HuH-7 (cell line): ENCODE measurements around the gene SCAMP1.
A peak's percentile ranks its signal among the peaks of the same experiment; 100 is the strongest.
"Not testable (repeated sequence)": the region's sequence is repeated elsewhere in the genome, so short reads cannot be mapped to it uniquely, and the experiment has no call there.

Source experiments
- DNase-seq: peaks from one replicate; pipeline ENCODE4 v3.0.0; 2011; ENCODE audit warnings: low spot score

The SCAMP1 gene

GRCh38 chr5:78424665-78425064, 64.2 kb downstream of the SCAMP1 start:
- DNase-seq = no peak

- no peak for DNase-seq
These were observed 69.0 kb downstream of the SCAMP1 start for GRCh38 chr5:78429332-78429980.

- DNase-seq = no peak
These were observed 70.4 kb downstream of the SCAMP1 start for GRCh38 chr5:78430866-78431265.

GRCh38 chr5:78433972-78434371, 73.6 kb downstream of the SCAMP1 start:
- DNase-seq = no peak

- no peak for DNase-seq
These were observed 87.5 kb downstream of the SCAMP1 start for GRCh38 chr5:78447775-78448424.

- no peak for DNase-seq
These were observed 88.7 kb downstream of the SCAMP1 start for GRCh38 chr5:78449103-78449502.

GRCh38 chr5:78457507-78457906, 97.1 kb downstream of the SCAMP1 start:
- not testable (repeated sequence) for DNase-seq

GRCh38 chr5:78458843-78459242, 98.4 kb downstream of the SCAMP1 start:
- DNase-seq = no peak

- DNase-seq = no peak
These were observed 106.7 kb downstream of the SCAMP1 start for GRCh38 chr5:78467140-78467539.

GRCh38 chr5:78467752-78468357, 107.4 kb downstream of the SCAMP1 start:
- DNase-seq = peak; percentile 6

GRCh38 chr5:78471896-78472295, 111.5 kb downstream of the SCAMP1 start:
- no peak for DNase-seq

GRCh38 chr5:78472469-78473106, 112.2 kb downstream of the SCAMP1 start:
- no peak for DNase-seq

GRCh38 chr5:78473751-78474150, 113.3 kb downstream of the SCAMP1 start:
- DNase-seq = no peak

- no peak for DNase-seq
These were observed 115.0 kb downstream of the SCAMP1 start for GRCh38 chr5:78475370-78475769.

- no peak for DNase-seq
These were observed 116.4 kb downstream of the SCAMP1 start for GRCh38 chr5:78476795-78477194.

- no peak for DNase-seq
These were observed 122.5 kb downstream of the SCAMP1 start for GRCh38 chr5:78482948-78483347.

- no peak for DNase-seq
These were observed 123.5 kb downstream of the SCAMP1 start for GRCh38 chr5:78483809-78484521.

- no peak for DNase-seq
These were observed 125.8 kb downstream of the SCAMP1 start for GRCh38 chr5:78486218-78486617.

GRCh38 chr5:78487846-78488245, 127.4 kb downstream of the SCAMP1 start:
- DNase-seq = no peak

- DNase-seq = no peak
These were observed 130.5 kb downstream of the SCAMP1 start for GRCh38 chr5:78490709-78491485.

- DNase-seq = no peak
These were observed 131.8 kb downstream of the SCAMP1 start for GRCh38 chr5:78492224-78492623.

- no peak for DNase-seq
These were observed 132.2 kb downstream of the SCAMP1 start for GRCh38 chr5:78492650-78493049.
